Stomach (tissue), 9 donors: ENCODE results near the gene PET100. TPM values are rescaled to one million over a fixed set of nuclear protein-coding genes. Genes with fewer than 3 reads are reported as not detected.

Source experiments
- DNase-seq, 2 donors: peaks; one replicate each; pipeline versions ENCODE4 v3.0.0 to v3.0.0-alpha.2; 2013 to 2019
- H3K27ac ChIP-seq, 5 donors: fragments of 200-600 bp in 4 of 5; sonication (generic) in 4 of 5; one replicate each; pipeline ENCODE4 v1.5.1; 2013 to 2019; ENCODE audit warnings: mild to moderate bottlenecking in 1 of 5, moderate library complexity in 1 of 5
- H3K27me3 ChIP-seq, 3 donors: fragments of 200-600 bp; sonication (generic); one replicate each; pipeline ENCODE4 v1.5.1; 2017 to 2019; ENCODE audit warnings: mixed run types in 1 of 3
- H3K36me3 ChIP-seq, 4 donors: fragments of 200-600 bp; sonication (generic); 1 replicate in 3 of 4; 2 replicates in 1 of 4; pipeline ENCODE4 v1.5.1; 2016 to 2019
- H3K4me1 ChIP-seq, 4 donors: fragments of 200-600 bp; sonication (generic); one replicate each; pipeline ENCODE4 v1.5.1; 2016 to 2019
- H3K4me3 ChIP-seq, 4 donors: fragments of 200-600 bp; sonication (generic) in 3 of 4; one replicate each; pipeline ENCODE4 v1.5.1; 2016 to 2019; ENCODE audit warnings: mild to moderate bottlenecking in 1 of 4
- H3K9me3 ChIP-seq, 4 donors: fragments of 200-600 bp; sonication (generic); one replicate each; pipeline ENCODE4 v1.5.1; 2016 to 2019
- EP300 ChIP-seq: sonication (generic); formaldehyde crosslinking; IDR thresholded peaks from one replicate; pipeline ENCODE4 v1.6.1; 2017; ENCODE audit warnings: antibody characterized with exemption
- POLR2A ChIP-seq, 4 donors: fragments of 450-650 bp; IDR thresholded peaks; one replicate each; pipeline ENCODE4 v1.6.1; 2016; ENCODE audit warnings: antibody characterized with exemption in 4 of 4, control low read depth in 2 of 4, mild to moderate bottlenecking in 1 of 4, moderate library complexity in 1 of 4
- POLR2AphosphoS5 ChIP-seq, 3 donors: sonication (generic); formaldehyde crosslinking; IDR thresholded peaks; one replicate each; pipeline ENCODE4 v1.6.1; 2016; ENCODE audit warnings: antibody characterized with exemption in 3 of 3
- WGBS, 5 donors: extraction: QIAGEN DNeasy Blood & Tissue Kit in 3 of 5; methylation state at CpG; one replicate each; pipeline versions ENCODE4 v1.1.5 to v1.1.7; 2013 to 2018; 5-methylcytosine and 5-hydroxymethylcytosine counted together
- intact Hi-C: fragments of 100-400 bp; cut with DNase I; formaldehyde crosslinking; loops from one replicate; pipeline ENCODE4 v1.15.1; 2023; ENCODE audit warnings: low total_unique reads
- polyA plus RNA-seq, 3 donors: library from polyadenylated mRNA; stranded (reverse); fragments of 200-250 nt; gene quantifications; one replicate each; pipeline ENCODE4 v1.2.3, GENCODE V29; 2013
- total RNA-seq, 5 donors: library from RNA; depleted of rRNA; stranded (reverse); fragments of >200 nt; gene quantifications; one replicate each; pipeline versions ENCODE4 v1.1.0 to v1.2.3, GENCODE V29; 2014 to 2016
- TF ChIP-seq, protein P1 (sequence below), 7 experiments: fragments of 450-650 bp in 4 of 7; fragments of 200-600 bp in 3 of 7; sonication (generic) in 3 of 7; IDR thresholded peaks; one replicate each; pipeline ENCODE4 v1.5.1; 2016 to 2019; ENCODE audit warnings: antibody characterized with exemption in 7 of 7, control low read depth in 2 of 7, mild to moderate bottlenecking in 1 of 7
- donor health status: healthy with polysubstance abuse.
- donor health status: Bipolar disorder and iron deficiency.
- donor health status: healthy.

Gene PET100
- total and polyA plus RNA-seq, 8 donors, result 0.89 to 197 (median 28.1) TPM

DNA sequence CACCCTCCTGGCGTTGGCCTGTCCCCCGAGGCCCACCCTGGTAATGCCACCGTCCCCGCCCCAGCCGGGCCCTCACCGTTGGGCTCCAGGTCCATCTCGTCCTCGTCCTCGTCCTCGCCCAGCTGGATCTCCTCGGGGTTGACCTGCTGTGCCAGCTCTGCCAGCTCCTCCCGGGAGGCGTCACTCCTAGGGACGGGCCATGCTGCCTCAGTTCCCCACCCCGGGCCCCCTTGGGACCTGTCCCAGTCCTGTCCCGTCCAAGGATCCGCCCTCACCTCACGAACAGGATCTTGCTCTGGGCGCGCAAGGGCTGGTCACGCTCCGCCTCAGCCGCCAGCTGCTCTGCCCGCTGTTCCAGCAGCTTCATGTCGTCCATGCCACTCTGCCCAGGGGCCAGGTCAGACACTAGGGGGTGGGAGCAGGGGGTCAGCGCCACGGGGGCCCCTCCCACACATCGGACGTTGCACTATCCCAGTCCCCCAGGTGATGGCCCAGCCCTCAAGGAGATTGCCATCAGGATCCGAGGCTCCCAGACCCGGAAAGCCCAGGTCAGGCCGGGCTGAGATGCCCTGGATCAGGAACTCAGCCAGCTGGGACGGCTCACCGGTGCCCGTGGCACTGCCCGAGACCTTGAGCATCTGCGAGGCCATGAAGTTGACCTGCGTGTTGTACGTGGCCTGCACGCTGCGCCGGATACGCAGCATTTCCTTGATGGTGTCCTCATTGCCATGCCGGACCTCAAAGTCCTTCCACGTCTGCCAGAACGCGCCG lies 9.7 kb upstream of the PET100 start:
- no peak for TF ChIP-seq POLR2A (IDR thresholded peaks at IDR 0.05)
- TF ChIP-seq, protein P1, sequence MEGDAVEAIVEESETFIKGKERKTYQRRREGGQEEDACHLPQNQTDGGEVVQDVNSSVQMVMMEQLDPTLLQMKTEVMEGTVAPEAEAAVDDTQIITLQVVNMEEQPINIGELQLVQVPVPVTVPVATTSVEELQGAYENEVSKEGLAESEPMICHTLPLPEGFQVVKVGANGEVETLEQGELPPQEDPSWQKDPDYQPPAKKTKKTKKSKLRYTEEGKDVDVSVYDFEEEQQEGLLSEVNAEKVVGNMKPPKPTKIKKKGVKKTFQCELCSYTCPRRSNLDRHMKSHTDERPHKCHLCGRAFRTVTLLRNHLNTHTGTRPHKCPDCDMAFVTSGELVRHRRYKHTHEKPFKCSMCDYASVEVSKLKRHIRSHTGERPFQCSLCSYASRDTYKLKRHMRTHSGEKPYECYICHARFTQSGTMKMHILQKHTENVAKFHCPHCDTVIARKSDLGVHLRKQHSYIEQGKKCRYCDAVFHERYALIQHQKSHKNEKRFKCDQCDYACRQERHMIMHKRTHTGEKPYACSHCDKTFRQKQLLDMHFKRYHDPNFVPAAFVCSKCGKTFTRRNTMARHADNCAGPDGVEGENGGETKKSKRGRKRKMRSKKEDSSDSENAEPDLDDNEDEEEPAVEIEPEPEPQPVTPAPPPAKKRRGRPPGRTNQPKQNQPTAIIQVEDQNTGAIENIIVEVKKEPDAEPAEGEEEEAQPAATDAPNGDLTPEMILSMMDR (IDR thresholded peaks at IDR 0.05), result no peak
- no peak for TF ChIP-seq POLR2AphosphoS5 (IDR thresholded peaks at IDR 0.05)
- TF ChIP-seq EP300, result no peak
- intact Hi-C loops, result no loop called here
- H3K4me3 ChIP-seq, result no peak overlapping the region
- no peaks in the 10 kb centered on the region for H3K9me3 ChIP-seq
- DNase-seq, result peak in 1 of 2 donors; percentile 75
- peak overlapping the region; percentile 88 to 96 (median 91) for H3K27ac ChIP-seq
- peaks cover 16 to 45% (median 40%) of the 10 kb centered on the region in 4 donors for H3K4me1 ChIP-seq
- WGBS, 5 donors, result 41 to 68% (median 56%) methylated on average over 33 to 48 of the region's 48 CpGs
- peaks cover 39 to 97% (median 94%) of the 10 kb centered on the region in 4 donors for H3K36me3 ChIP-seq
- H3K27me3 ChIP-seq, result no peaks in the 10 kb centered on the region

GRCh38 chr19:7620442-7621412 lies 8.9 kb upstream of the PET100 start:
- no peak for DNase-seq
- intact Hi-C loops, result no loop called here
- WGBS, 5 donors, result 89 to 91% (median 90%) methylated on average over 33 to 57 of the region's 57 CpGs
- peaks cover 16 to 45% (median 40%) of the 10 kb centered on the region in 4 donors for H3K4me1 ChIP-seq
- no peaks in the 10 kb centered on the region for H3K27me3 ChIP-seq
- H3K4me3 ChIP-seq, result no peak overlapping the region
- peaks cover 48 to 97% (median 95%) of the 10 kb centered on the region in 4 donors for H3K36me3 ChIP-seq
- TF ChIP-seq EP300 (no peak), POLR2A (IDR thresholded peaks at IDR 0.05) (no peak), POLR2AphosphoS5 (IDR thresholded peaks at IDR 0.05) (no peak)
- TF ChIP-seq, protein P1 (IDR thresholded peaks at IDR 0.05), result no peak
- no peaks in the 10 kb centered on the region for H3K9me3 ChIP-seq
- H3K27ac ChIP-seq, result peak overlapping the region; percentile 88 to 96 (median 91)

GRCh38 chr19:7622933-7623685 lies 6.5 kb upstream of the PET100 start:
- H3K36me3 ChIP-seq, result peaks cover 50 to 98% (median 90%) of the 10 kb centered on the region in 4 donors
- no peak for TF ChIP-seq EP300
- TF ChIP-seq POLR2A (IDR thresholded peaks at IDR 0.05), result no peak
- TF ChIP-seq POLR2AphosphoS5 (IDR thresholded peaks at IDR 0.05), result no peak
- TF ChIP-seq, protein P1 (IDR thresholded peaks at IDR 0.05), result no peak
- H3K27ac ChIP-seq, result no peak overlapping the region
- DNase-seq, result no peak
- H3K9me3 ChIP-seq, result no peaks in the 10 kb centered on the region
- no peaks in the 10 kb centered on the region for H3K27me3 ChIP-seq
- WGBS, 5 donors, result 82 to 86% (median 84%) methylated on average over 15 to 16 of the region's 16 CpGs
- peaks cover 8 to 46% (median 43%) of the 10 kb centered on the region in 4 donors for H3K4me1 ChIP-seq
- no peak overlapping the region for H3K4me3 ChIP-seq
- intact Hi-C loops, result no loop called here
